Neural cell (in vitro differentiated cells): ENCODE results near the gene BCO1. TPM values are rescaled to one million over a fixed set of nuclear protein-coding genes. Genes with fewer than 3 reads are reported as not detected.

Source experiments
- H2AFZ ChIP-seq: fragments of 200-600, 300-800 bp; sonication (generic), shearing (Covaris generic); 2 replicates; pipeline ENCODE4 v1.6.0; 2014; ENCODE audit warnings: low read depth, mild to moderate bottlenecking, antibody characterized with exemption, low read length, moderate library complexity
- H3F3A ChIP-seq: fragments of 200-600 bp; shearing (Covaris generic); 2 replicates; pipeline ENCODE4 v1.6.1; 2016; ENCODE audit warnings: mild to moderate bottlenecking, moderate library complexity, mixed read lengths, antibody characterized with exemption, low read length; ENCODE audit not compliant: insufficient read depth, poor library complexity, severe bottlenecking
- H3K27ac ChIP-seq: fragments of 200-600, 300-800 bp; sonication (generic), shearing (Covaris generic); 2 replicates; pipeline ENCODE4 v1.5.1; 2014; ENCODE audit warnings: mild to moderate bottlenecking, low read length, moderate library complexity
- H3K27me3 ChIP-seq: fragments of 300-800, 200-600 bp; sonication (generic), shearing (Covaris generic); 2 replicates; pipeline ENCODE4 v1.6.0; 2014; ENCODE audit warnings: mild to moderate bottlenecking, low read depth, low read length, moderate library complexity; ENCODE audit not compliant: insufficient read depth
- H3K36me3 ChIP-seq: fragments of 300-800, 200-600 bp; sonication (generic), shearing (Covaris generic); 2 replicates; pipeline ENCODE4 v1.5.1; 2014; ENCODE audit warnings: mild to moderate bottlenecking, antibody characterized with exemption, low read length, moderate library complexity; ENCODE audit not compliant: insufficient read depth
- H3K4me2 ChIP-seq: fragments of 300-800, 200-600 bp; sonication (generic), shearing (Covaris generic); 2 replicates; pipeline ENCODE4 v1.6.0; 2014; ENCODE audit warnings: mild to moderate bottlenecking, low read length
- H3K4me3 ChIP-seq: fragments of 300-800, 200-600 bp; sonication (generic), shearing (Covaris generic); 2 replicates; pipeline ENCODE4 v1.5.1; 2014; ENCODE audit warnings: mild to moderate bottlenecking, low read length, moderate library complexity
- H3K79me2 ChIP-seq: fragments of 200-600 bp; shearing (Covaris generic); replicated peaks from 2 replicates; pipeline ENCODE4 v1.6.0; 2014; ENCODE audit warnings: mild to moderate bottlenecking, low read length, moderate library complexity; ENCODE audit not compliant: insufficient read depth
- H3K9ac ChIP-seq: fragments of 300-800, 200-600 bp; sonication (generic), shearing (Covaris generic); 2 replicates; pipeline ENCODE4 v1.6.1; 2016; ENCODE audit warnings: mild to moderate bottlenecking, low read length, mixed read lengths
- H3K9me2 ChIP-seq: fragments of 200-600 bp; shearing (Covaris generic); 2 replicates; pipeline ENCODE4 v1.6.1; 2016; ENCODE audit warnings: mild to moderate bottlenecking, low read length, mixed read lengths; ENCODE audit not compliant: insufficient read depth
- H3K9me3 ChIP-seq: fragments of 200-600, 300-800 bp; sonication (generic), shearing (Covaris generic); 2 replicates; pipeline ENCODE4 v1.6.1; 2016; ENCODE audit warnings: mild to moderate bottlenecking, mixed run types, low read length, moderate library complexity, mixed read lengths
- H4K20me1 ChIP-seq: fragments of 200-600 bp; shearing (Covaris generic); 2 replicates; pipeline ENCODE4 v1.6.1; 2016; ENCODE audit warnings: mild to moderate bottlenecking, mixed run types; ENCODE audit not compliant: insufficient read depth
- EP300 ChIP-seq: fragments of 450-650 bp; conservative IDR thresholded peaks from 2 replicates; pipeline ENCODE4 v1.6.1; 2014; ENCODE audit warnings: antibody characterized with exemption, mild to moderate bottlenecking, moderate library complexity; ENCODE audit not compliant: poor library complexity, severe bottlenecking
- EZH2 ChIP-seq: fragments of 200-600, 300-800 bp; shearing (Covaris generic), sonication (generic); IDR thresholded peaks from 2 replicates; pipeline ENCODE4 v1.6.1; 2014; ENCODE audit warnings: antibody characterized with exemption, low read length, borderline replicate concordance, mild to moderate bottlenecking; ENCODE audit not compliant: insufficient read depth, poor library complexity, severe bottlenecking
- MXI1 ChIP-seq: fragments of 450-650 bp; conservative IDR thresholded peaks from 2 replicates; pipeline ENCODE4 v1.6.1; 2014; ENCODE audit warnings: antibody characterized with exemption, mild to moderate bottlenecking; ENCODE audit not compliant: poor library complexity, severe bottlenecking
- POLR2AphosphoS5 ChIP-seq: IDR thresholded peaks from 2 replicates; pipeline ENCODE4 v1.6.1; 2012
- RAD21 ChIP-seq: fragments of 450-650 bp; conservative IDR thresholded peaks from 2 replicates; pipeline ENCODE4 v1.6.1; 2014; ENCODE audit warnings: antibody characterized with exemption, mild to moderate bottlenecking, moderate library complexity
- SMC3 ChIP-seq: fragments of 450-650 bp; conservative IDR thresholded peaks from 2 replicates; pipeline ENCODE4 v1.6.1; 2014; ENCODE audit warnings: antibody characterized with exemption, mild to moderate bottlenecking, moderate library complexity; ENCODE audit not compliant: poor library complexity
- TAF1 ChIP-seq: IDR thresholded peaks from 2 replicates; pipeline ENCODE4 v1.6.1; 2012; ENCODE audit warnings: low read depth
- polyA plus RNA-seq: library from polyadenylated mRNA; depleted of rRNA; stranded (reverse); fragments of >200 nt; gene quantifications from 2 replicates; pipeline ENCODE4 v1.2.3, GENCODE V29; 2014
- TF ChIP-seq, protein P1 (sequence below): IDR thresholded peaks from 2 replicates; pipeline ENCODE4 v1.6.1; 2012; ENCODE audit warnings: borderline replicate concordance
- TF ChIP-seq, protein P2 (sequence below): fragments of 450-650 bp; IDR thresholded peaks from 2 replicates; pipeline ENCODE4 v1.5.1; 2014; ENCODE audit warnings: antibody characterized with exemption, mild to moderate bottlenecking, moderate library complexity; ENCODE audit not compliant: poor library complexity, severe bottlenecking

BCO1 gene
- polyA plus RNA-seq, 1 donor from 2014 or later: not detected

DNA sequence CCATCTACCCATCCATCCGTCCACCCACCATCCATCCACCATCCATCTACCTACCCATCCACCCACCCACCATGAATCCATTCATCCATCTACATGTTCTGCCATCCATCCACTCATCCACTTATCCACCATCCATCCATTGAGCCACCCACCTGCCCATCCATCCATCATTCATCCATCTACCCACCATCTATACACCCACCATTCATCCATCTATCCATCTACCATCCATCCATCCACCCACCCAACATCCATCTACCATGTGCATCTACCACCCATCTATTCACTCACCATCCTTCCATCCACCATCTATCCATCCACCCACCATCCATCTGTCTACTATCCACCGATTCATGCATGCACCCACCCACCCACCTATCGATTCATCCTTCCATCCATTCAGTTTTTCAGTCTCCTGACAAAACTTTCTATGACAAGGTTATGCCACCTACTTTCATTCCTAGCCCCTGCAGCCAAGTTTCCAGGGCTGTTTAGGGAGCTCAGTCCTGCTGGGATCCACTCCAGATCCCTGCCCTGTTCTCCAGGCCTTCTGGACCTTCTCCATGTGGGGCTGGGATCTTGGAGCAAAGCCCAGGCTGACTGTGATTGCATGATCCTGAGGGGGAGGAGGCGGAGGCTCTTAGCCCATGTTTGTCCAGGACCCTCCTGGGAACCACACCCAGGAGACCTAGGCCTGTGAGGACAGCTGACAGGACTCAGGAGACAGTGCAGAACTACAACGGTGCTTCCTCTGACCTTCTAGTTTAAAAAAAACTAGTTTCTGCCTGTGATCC is 27.4 kb downstream of the BCO1 start:
- H3K79me2 ChIP-seq: no peaks in the 10 kb centered on the region
- no peaks in the 10 kb centered on the region for H3K36me3 ChIP-seq
- H3K9me2 ChIP-seq: no peaks in the 10 kb centered on the region
- no peak overlapping the region for H3K4me3 ChIP-seq
- no peaks in the 10 kb centered on the region for H3K9me3 ChIP-seq
- H3K27me3 ChIP-seq: no peaks in the 10 kb centered on the region
- H3K27ac ChIP-seq: no peak overlapping the region
- no peak overlapping the region for H3K9ac ChIP-seq
- H2AFZ ChIP-seq: no peak overlapping the region
- H3F3A ChIP-seq: no peaks in the 10 kb centered on the region
- H4K20me1 ChIP-seq: no peaks in the 10 kb centered on the region
- no peak overlapping the region for H3K4me2 ChIP-seq
- TF ChIP-seq EP300: no peak
- TF ChIP-seq POLR2AphosphoS5: no peak
- TF ChIP-seq RAD21: no peak
- TF ChIP-seq TAF1: no peak
- TF ChIP-seq, protein P1, sequence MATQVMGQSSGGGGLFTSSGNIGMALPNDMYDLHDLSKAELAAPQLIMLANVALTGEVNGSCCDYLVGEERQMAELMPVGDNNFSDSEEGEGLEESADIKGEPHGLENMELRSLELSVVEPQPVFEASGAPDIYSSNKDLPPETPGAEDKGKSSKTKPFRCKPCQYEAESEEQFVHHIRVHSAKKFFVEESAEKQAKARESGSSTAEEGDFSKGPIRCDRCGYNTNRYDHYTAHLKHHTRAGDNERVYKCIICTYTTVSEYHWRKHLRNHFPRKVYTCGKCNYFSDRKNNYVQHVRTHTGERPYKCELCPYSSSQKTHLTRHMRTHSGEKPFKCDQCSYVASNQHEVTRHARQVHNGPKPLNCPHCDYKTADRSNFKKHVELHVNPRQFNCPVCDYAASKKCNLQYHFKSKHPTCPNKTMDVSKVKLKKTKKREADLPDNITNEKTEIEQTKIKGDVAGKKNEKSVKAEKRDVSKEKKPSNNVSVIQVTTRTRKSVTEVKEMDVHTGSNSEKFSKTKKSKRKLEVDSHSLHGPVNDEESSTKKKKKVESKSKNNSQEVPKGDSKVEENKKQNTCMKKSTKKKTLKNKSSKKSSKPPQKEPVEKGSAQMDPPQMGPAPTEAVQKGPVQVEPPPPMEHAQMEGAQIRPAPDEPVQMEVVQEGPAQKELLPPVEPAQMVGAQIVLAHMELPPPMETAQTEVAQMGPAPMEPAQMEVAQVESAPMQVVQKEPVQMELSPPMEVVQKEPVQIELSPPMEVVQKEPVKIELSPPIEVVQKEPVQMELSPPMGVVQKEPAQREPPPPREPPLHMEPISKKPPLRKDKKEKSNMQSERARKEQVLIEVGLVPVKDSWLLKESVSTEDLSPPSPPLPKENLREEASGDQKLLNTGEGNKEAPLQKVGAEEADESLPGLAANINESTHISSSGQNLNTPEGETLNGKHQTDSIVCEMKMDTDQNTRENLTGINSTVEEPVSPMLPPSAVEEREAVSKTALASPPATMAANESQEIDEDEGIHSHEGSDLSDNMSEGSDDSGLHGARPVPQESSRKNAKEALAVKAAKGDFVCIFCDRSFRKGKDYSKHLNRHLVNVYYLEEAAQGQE: no peak
- TF ChIP-seq MXI1: no peak
- TF ChIP-seq EZH2: no peak
- TF ChIP-seq, protein P2, sequence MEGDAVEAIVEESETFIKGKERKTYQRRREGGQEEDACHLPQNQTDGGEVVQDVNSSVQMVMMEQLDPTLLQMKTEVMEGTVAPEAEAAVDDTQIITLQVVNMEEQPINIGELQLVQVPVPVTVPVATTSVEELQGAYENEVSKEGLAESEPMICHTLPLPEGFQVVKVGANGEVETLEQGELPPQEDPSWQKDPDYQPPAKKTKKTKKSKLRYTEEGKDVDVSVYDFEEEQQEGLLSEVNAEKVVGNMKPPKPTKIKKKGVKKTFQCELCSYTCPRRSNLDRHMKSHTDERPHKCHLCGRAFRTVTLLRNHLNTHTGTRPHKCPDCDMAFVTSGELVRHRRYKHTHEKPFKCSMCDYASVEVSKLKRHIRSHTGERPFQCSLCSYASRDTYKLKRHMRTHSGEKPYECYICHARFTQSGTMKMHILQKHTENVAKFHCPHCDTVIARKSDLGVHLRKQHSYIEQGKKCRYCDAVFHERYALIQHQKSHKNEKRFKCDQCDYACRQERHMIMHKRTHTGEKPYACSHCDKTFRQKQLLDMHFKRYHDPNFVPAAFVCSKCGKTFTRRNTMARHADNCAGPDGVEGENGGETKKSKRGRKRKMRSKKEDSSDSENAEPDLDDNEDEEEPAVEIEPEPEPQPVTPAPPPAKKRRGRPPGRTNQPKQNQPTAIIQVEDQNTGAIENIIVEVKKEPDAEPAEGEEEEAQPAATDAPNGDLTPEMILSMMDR: no peak
- no peak for TF ChIP-seq SMC3

DNA sequence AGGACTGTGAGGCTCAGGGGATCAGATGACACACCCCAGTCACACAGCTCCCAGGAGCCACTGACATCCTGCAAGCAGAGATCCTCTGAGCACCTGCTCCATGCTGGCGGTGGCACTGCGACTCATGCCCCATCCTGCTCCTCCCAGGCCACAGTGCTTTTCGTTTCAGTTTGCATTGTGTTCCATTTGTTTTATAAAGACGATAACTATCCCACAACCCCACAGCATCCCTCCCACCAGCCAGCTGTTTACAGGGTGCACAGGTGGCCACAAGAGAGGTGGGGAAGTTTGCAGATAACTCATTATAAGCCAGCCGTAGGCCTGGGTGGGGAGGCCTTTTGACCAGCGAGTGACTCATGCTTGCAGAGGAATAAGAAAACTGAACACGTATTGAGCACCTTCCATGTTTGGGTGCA is 28.2 kb downstream of the BCO1 start:
- Histone ChIP-seq H3K4me2 (no peak overlapping the region), H3K9me3 (no peaks in the 10 kb centered on the region), H4K20me1 (no peaks in the 10 kb centered on the region), H3K36me3 (no peaks in the 10 kb centered on the region), H3F3A (no peaks in the 10 kb centered on the region), H2AFZ (no peak overlapping the region), H3K9me2 (no peaks in the 10 kb centered on the region), H3K9ac (no peak overlapping the region), H3K27me3 (no peaks in the 10 kb centered on the region), H3K27ac (no peak overlapping the region), H3K4me3 (no peak overlapping the region), H3K79me2 (no peaks in the 10 kb centered on the region)
- TF ChIP-seq, protein P2: no peak
- TF ChIP-seq TAF1 (no peak), EP300 (no peak), EZH2 (no peak), RAD21 (no peak), POLR2AphosphoS5 (no peak), MXI1 (no peak), SMC3 (no peak)
- TF ChIP-seq, protein P1: no peak
